SK-N-SH (cell line): ENCODE measurements around the gene KRT6A.

Experiments used
- CHD2 ChIP-seq: fragments of 150-350 bp; IDR thresholded peaks from 2 replicates; pipeline ENCODE4 v1.6.1; 2018; ENCODE audit warnings: low read length; ENCODE audit not compliant: partially characterized antibody
- CTCF ChIP-seq: fragments of 200-600 bp; sonication (generic); IDR thresholded peaks from 2 replicates; pipeline ENCODE4 v1.6.1; 2017; ENCODE audit warnings: antibody characterized with exemption, mild to moderate bottlenecking, moderate library complexity
- GATA2 ChIP-seq: sonication (generic); formaldehyde crosslinking; IDR thresholded peaks from 2 replicates; pipeline ENCODE4 v1.5.0; 2020; ENCODE audit warnings: mild to moderate bottlenecking, missing genetic modification reagents
- MXI1 ChIP-seq: IDR thresholded peaks from 2 replicates; pipeline ENCODE4 v1.6.1; 2012; ENCODE audit warnings: mild to moderate bottlenecking, low read depth, low read length, improper control_type of control experiment
- NFIC ChIP-seq: IDR thresholded peaks from 2 replicates; pipeline ENCODE4 v1.4.0; 2012; ENCODE audit warnings: borderline replicate concordance
- POLR2AphosphoS5 ChIP-seq: IDR thresholded peaks from 2 replicates; pipeline ENCODE4 v1.6.1; 2012; ENCODE audit warnings: low read depth, low read length
- RFX5 ChIP-seq: IDR thresholded peaks from 2 replicates; pipeline ENCODE4 v1.6.1; 2012; ENCODE audit warnings: mild to moderate bottlenecking, improper control_type of control experiment, low read length
- RXRA ChIP-seq: IDR thresholded peaks from 2 replicates; pipeline ENCODE4 v1.4.0; 2012; ENCODE audit warnings: low read depth, mild to moderate bottlenecking, borderline replicate concordance
- SMC3 ChIP-seq: IDR thresholded peaks from 2 replicates; pipeline ENCODE4 v1.6.1; 2012; ENCODE audit warnings: low read depth, low read length, improper control_type of control experiment
- TEAD4 ChIP-seq: IDR thresholded peaks from 2 replicates; pipeline ENCODE4 v1.4.0; 2012; ENCODE audit warnings: mild to moderate bottlenecking, borderline replicate concordance; ENCODE audit not compliant: insufficient read depth
- YY1 ChIP-seq: IDR thresholded peaks from 2 replicates; pipeline ENCODE4 v1.4.0; 2012; ENCODE audit warnings: low read depth, mild to moderate bottlenecking
- TF ChIP-seq, protein P1 (sequence below): IDR thresholded peaks from 2 replicates; pipeline ENCODE4 v1.4.0; 2012; ENCODE audit warnings: low read depth

GRCh38 chr12:52502877-52503276 is 9.8 kb upstream of the KRT6A start:
- no peak for TF ChIP-seq NFIC
- no peak for TF ChIP-seq CHD2
- TF ChIP-seq POLR2AphosphoS5 = no peak
- no peak for TF ChIP-seq GATA2 (CRISPR knock-in tag)
- no peak for TF ChIP-seq CTCF
- no peak for TF ChIP-seq MXI1
- no peak for TF ChIP-seq TEAD4
- no peak for TF ChIP-seq YY1
- no peak for TF ChIP-seq RFX5
- TF ChIP-seq, protein P1, sequence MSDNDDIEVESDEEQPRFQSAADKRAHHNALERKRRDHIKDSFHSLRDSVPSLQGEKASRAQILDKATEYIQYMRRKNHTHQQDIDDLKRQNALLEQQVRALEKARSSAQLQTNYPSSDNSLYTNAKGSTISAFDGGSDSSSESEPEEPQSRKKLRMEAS = no peak
- TF ChIP-seq RXRA = no peak
- TF ChIP-seq SMC3 = no peak
